GM12878 (cell line): Measurements from ENCODE around the gene CACNG5. TPM values are rescaled to one million over a fixed set of nuclear protein-coding genes. Genes with fewer than 3 reads are reported as not detected.

Experiments
- ATAC-seq: fragments of 200-7000 bp; cut with Tn5 transposase; 3 replicates; pipeline ENCODE4 v1.9.1; 2020; ENCODE audit warnings: mild to moderate bottlenecking, moderate library complexity
- BruUV-seq: library from RNA; stranded (reverse); fragments of 400-500 nt; replicated peaks from 2 replicates; lab custom pipeline; 2021; lab: Mats Ljungman, UMichigan
- CTCF ChIA-PET: fragments of 300-600 bp; sonication (Branson Sonifier 250); formaldehyde crosslinking; extraction: SDS; loops from one replicate; lab custom pipeline; 2021; ENCODE audit warnings: inconsistent platforms; lab: Yijun Ruan, JAX
- POLR2A ChIA-PET: fragments of 350-600 bp; formaldehyde crosslinking; extraction: SDS; loops from one replicate; lab custom pipeline; 2021; ENCODE audit warnings: inconsistent platforms; lab: Charles Lee
- RAD21 ChIA-PET: fragments of 300-600 bp; sonication (Branson Sonifier 250); formaldehyde crosslinking; loops from one replicate; lab custom pipeline; 2023; ENCODE audit warnings: antibody characterized with exemption; ENCODE audit not compliant: unreplicated experiment; lab: Charles Lee
- SMC1A ChIA-PET: fragments of 300-600 bp; sonication (Branson Sonifier 250); formaldehyde crosslinking; loops from one replicate; lab custom pipeline; 2023; ENCODE audit not compliant: unreplicated experiment, uncharacterized antibody; lab: Charles Lee
- DNase-seq: peaks from one replicate; pipeline ENCODE4 v3.0.0-alpha.2; 2011; ENCODE audit warnings: low read depth, low spot score
- FAIRE-seq: peaks from 3 replicates; lab custom pipeline; 2011; peaks lifted over from hg19 to GRCh38; lab: Jason Lieb, UNC
- H2AFZ ChIP-seq: 2 replicates; pipeline ENCODE4 v1.6.0; 2011; ENCODE audit warnings: low read depth, low read length, control low read depth; ENCODE audit not compliant: control insufficient read depth
- H3K27ac ChIP-seq: 2 replicates; pipeline ENCODE4 v1.5.1; 2011; ENCODE audit warnings: control low read depth; ENCODE audit not compliant: control insufficient read depth, insufficient read depth
- H3K27me3 ChIP-seq, 2 experiments: replicated peaks in 1 of 2; 2 replicates each; pipeline versions ENCODE4 v1.6.0 to v1.6.1; 2011; ENCODE audit warnings: low read length in 1 of 2; ENCODE audit not compliant: control insufficient read depth in 2 of 2, insufficient read depth in 2 of 2
- H3K36me3 ChIP-seq, 2 experiments: 2 replicates each; pipeline ENCODE4 v1.5.1; 2011; ENCODE audit warnings: low read length in 1 of 2; ENCODE audit not compliant: control insufficient read depth in 2 of 2, insufficient read depth in 2 of 2
- H3K4me1 ChIP-seq: 2 replicates; pipeline ENCODE4 v1.6.1; 2011; ENCODE audit warnings: mild to moderate bottlenecking, low read length, moderate library complexity, mixed read lengths; ENCODE audit not compliant: control insufficient read depth, insufficient read depth
- H3K4me2 ChIP-seq: 2 replicates; pipeline ENCODE4 v1.6.0; 2011; ENCODE audit warnings: control low read depth; ENCODE audit not compliant: control insufficient read depth, insufficient read depth
- H3K4me3 ChIP-seq: fragments of 200-600 bp; sonication (generic); 2 replicates; pipeline ENCODE4 v1.5.1; 2016
- H3K79me2 ChIP-seq: 2 replicates; pipeline ENCODE4 v1.6.0; 2011; ENCODE audit warnings: low read length; ENCODE audit not compliant: control insufficient read depth, insufficient read depth
- H3K9ac ChIP-seq: 2 replicates; pipeline ENCODE4 v1.8.0; 2011; ENCODE audit warnings: low read length, control low read depth, mixed read lengths; ENCODE audit not compliant: control insufficient read depth, insufficient read depth
- H3K9me3 ChIP-seq: replicated peaks from 3 replicates; pipeline ENCODE4 v1.5.1; 2011; ENCODE audit warnings: mild to moderate bottlenecking, low read length; ENCODE audit not compliant: control insufficient read depth, insufficient read depth
- H4K20me1 ChIP-seq: 2 replicates; pipeline ENCODE4 v1.6.0; 2011; ENCODE audit not compliant: control insufficient read depth, insufficient read depth
- GABPA ChIP-seq: IDR thresholded peaks from 2 replicates; pipeline ENCODE4 v1.6.1; 2014; ENCODE audit warnings: antibody characterized with exemption, low read depth, mild to moderate bottlenecking, inconsistent platforms
- JUNB ChIP-seq: IDR thresholded peaks from 2 replicates; pipeline ENCODE4 v1.6.1; 2016; ENCODE audit warnings: antibody characterized with exemption, mild to moderate bottlenecking
- JUND ChIP-seq: IDR thresholded peaks from 2 replicates; pipeline ENCODE4 v1.6.1; 2012; ENCODE audit warnings: low read depth, mild to moderate bottlenecking, low read length, improper control_type of control experiment, moderate library complexity
- KDM1A ChIP-seq: fragments of 200-600 bp; sonication (generic); IDR thresholded peaks from 2 replicates; pipeline ENCODE4 v1.6.1; 2016; ENCODE audit warnings: borderline replicate concordance
- MEF2A ChIP-seq: IDR thresholded peaks from 2 replicates; pipeline ENCODE4 v1.6.1; 2011; ENCODE audit warnings: low read depth, mild to moderate bottlenecking, low read length, moderate library complexity; ENCODE audit not compliant: insufficient read depth
- MLLT1 ChIP-seq: fragments of 450-650 bp; IDR thresholded peaks from 2 replicates; pipeline ENCODE4 v1.6.1; 2016; ENCODE audit warnings: mild to moderate bottlenecking
- MYC ChIP-seq: IDR thresholded peaks from 2 replicates; pipeline ENCODE4 v1.6.1; 2011; ENCODE audit warnings: mild to moderate bottlenecking, low read length, moderate library complexity, inconsistent platforms; ENCODE audit not compliant: insufficient read depth, insufficient replicate concordance, insufficient read length, severe bottlenecking
- NR2C2 ChIP-seq: IDR thresholded peaks from 2 replicates; pipeline ENCODE4 v1.6.1; 2011; ENCODE audit warnings: borderline replicate concordance, low read depth; ENCODE audit not compliant: control insufficient read depth, insufficient read length
- RELA ChIP-seq: fragments of 450-650 bp; IDR thresholded peaks from 2 replicates; pipeline ENCODE4 v1.8.0; 2014; ENCODE audit warnings: borderline replicate concordance; ENCODE audit not compliant: partially characterized antibody
- SIN3A ChIP-seq: IDR thresholded peaks from 2 replicates; pipeline ENCODE4 v1.6.1; 2012; ENCODE audit warnings: low read depth, low read length, improper control_type of control experiment
- STAT1 ChIP-seq: fragments of 450-650 bp; conservative IDR thresholded peaks from 2 replicates; pipeline ENCODE4 v1.6.1; 2014; ENCODE audit warnings: antibody characterized with exemption, mild to moderate bottlenecking
- TCF3 ChIP-seq: IDR thresholded peaks from 2 replicates; pipeline ENCODE4 v1.6.1; 2012; ENCODE audit warnings: low read depth, mild to moderate bottlenecking, low read length, borderline replicate concordance; ENCODE audit not compliant: insufficient read depth
- WRNIP1 ChIP-seq: IDR thresholded peaks from 2 replicates; pipeline ENCODE4 v1.6.1; 2011; ENCODE audit warnings: low read depth, low read length, improper control_type of control experiment, borderline replicate concordance
- YY1 ChIP-seq: IDR thresholded peaks from 2 replicates; pipeline ENCODE4 v1.6.1; 2011; ENCODE audit warnings: low read depth, mild to moderate bottlenecking, low read length
- ZNF217 ChIP-seq: fragments of 450-650 bp; IDR thresholded peaks from 2 replicates; pipeline ENCODE4 v1.6.1; 2017; ENCODE audit warnings: antibody characterized with exemption, mild to moderate bottlenecking
- WGBS: methylation state at CpG from one replicate; pipeline ENCODE4 v1.1.6; 2016; ENCODE audit warnings: low lambda C conversion rate; ENCODE audit not compliant: insufficient replicate concordance, insufficient coverage; ENCODE audit errors: missing lambda C conversion rate; 5-methylcytosine and 5-hydroxymethylcytosine counted together
- in situ Hi-C: fragments of 300-500 bp; cut with MboI; formaldehyde crosslinking; loops from 9 replicates; pipeline ENCODE4 v1.14.3; 2018; ENCODE audit warnings: mixed read lengths
- intact Hi-C: fragments of 100-400 bp; cut with micrococcal nuclease; formaldehyde crosslinking; loops from one replicate; pipeline ENCODE4 v1.14.2; 2022; ENCODE audit not compliant: unreplicated experiment
- polyA plus RNA-seq, 11 experiments: library from polyadenylated mRNA; depleted of rRNA in 4 of 11; unstranded in 6 of 11; stranded (reverse) in 5 of 11; fragments of >200 nt; fragmentation: Nextera tagmentation in 4 of 11; fragmentation: Illumina TruSeq in 1 of 11; extraction: Ambion mirVana in 4 of 11; extraction: Trizol in 1 of 11; gene quantifications; 1 replicate in 1 of 11; 2 replicates in 10 of 11; pipeline versions ENCODE4 v1.2.1 to v1.2.3, GENCODE V29; 2011 to 2016; ENCODE audit warnings: inconsistent platforms in 2 of 11, missing spikeins in 2 of 11, low read depth in 1 of 11
- total RNA-seq, 4 experiments: library from RNA; depleted of rRNA in 3 of 4; stranded (reverse); fragments of >200 nt in 3 of 4; fragmentation: Illumina TruSeq in 1 of 4; extraction: Trizol in 1 of 4; gene quantifications; 2 replicates each; pipeline versions ENCODE4 v1.2.1 to v1.2.3, GENCODE V29; 2013 to 2021
- TF ChIP-seq, protein P1 (sequence below): fragments of 450-650 bp; IDR thresholded peaks from 2 replicates; pipeline ENCODE4 v1.6.1; 2017; ENCODE audit warnings: mild to moderate bottlenecking, low read depth, inconsistent platforms; ENCODE audit not compliant: poor library complexity, severe bottlenecking
- TF ChIP-seq, protein P2 (sequence below): IDR thresholded peaks from 2 replicates; pipeline ENCODE4 v1.6.1; 2011; ENCODE audit warnings: borderline replicate concordance, low read depth, mild to moderate bottlenecking, moderate library complexity, mixed read lengths, low read length; ENCODE audit not compliant: insufficient read depth; ENCODE audit errors: extremely low read length

CACNG5 gene
- total and polyA plus RNA-seq, 10 of the 15 experiments (the other 5 are each of a cell fraction or from before 2014, with no cell fraction given) = not detected

DNA sequence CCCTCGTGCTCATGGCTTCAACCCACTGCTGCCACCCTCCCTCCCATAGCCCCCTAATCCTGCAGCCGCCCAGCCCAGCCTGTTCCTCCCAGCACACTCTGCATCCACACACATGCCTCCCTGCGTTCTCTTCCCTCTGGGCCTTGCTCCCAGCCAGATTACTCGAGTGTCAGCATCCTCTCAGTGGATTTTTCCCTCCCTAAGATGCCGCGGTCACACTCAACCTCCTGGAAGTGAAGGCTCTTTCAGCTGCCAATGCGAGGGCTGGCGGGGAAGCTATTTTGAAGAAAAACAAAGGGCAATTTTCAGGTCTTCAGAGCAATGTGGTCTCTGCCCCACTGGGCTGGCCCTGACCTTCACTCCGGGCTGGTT lies 23.2 kb upstream of the CACNG5 start:
- POLR2A ChIA-PET = no interaction called here
- no peaks in the 10 kb centered on the region for H3K79me2 ChIP-seq
- SMC1A ChIA-PET = no interaction called here
- no TSS peak for BruUV-seq
- no peak overlapping the region for H3K27ac ChIP-seq
- H3K27me3 ChIP-seq = 0 out of 4 replicates have a peak, but pooled peaks cover 0 to 2% of the 10 kb centered on the region in 2 experiments
- H3K36me3 ChIP-seq = no peaks in the 10 kb centered on the region
- DNase-seq (no peak), ATAC-seq (no peak), FAIRE-seq (no peak)
- TF ChIP-seq YY1 = no peak
- no peak for TF ChIP-seq MEF2A
- no peak for TF ChIP-seq STAT1
- no peak for TF ChIP-seq JUND
- TF ChIP-seq WRNIP1 = no peak
- TF ChIP-seq, protein P1, sequence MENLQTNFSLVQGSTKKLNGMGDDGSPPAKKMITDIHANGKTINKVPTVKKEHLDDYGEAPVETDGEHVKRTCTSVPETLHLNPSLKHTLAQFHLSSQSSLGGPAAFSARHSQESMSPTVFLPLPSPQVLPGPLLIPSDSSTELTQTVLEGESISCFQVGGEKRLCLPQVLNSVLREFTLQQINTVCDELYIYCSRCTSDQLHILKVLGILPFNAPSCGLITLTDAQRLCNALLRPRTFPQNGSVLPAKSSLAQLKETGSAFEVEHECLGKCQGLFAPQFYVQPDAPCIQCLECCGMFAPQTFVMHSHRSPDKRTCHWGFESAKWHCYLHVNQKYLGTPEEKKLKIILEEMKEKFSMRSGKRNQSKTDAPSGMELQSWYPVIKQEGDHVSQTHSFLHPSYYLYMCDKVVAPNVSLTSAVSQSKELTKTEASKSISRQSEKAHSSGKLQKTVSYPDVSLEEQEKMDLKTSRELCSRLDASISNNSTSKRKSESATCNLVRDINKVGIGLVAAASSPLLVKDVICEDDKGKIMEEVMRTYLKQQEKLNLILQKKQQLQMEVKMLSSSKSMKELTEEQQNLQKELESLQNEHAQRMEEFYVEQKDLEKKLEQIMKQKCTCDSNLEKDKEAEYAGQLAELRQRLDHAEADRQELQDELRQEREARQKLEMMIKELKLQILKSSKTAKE = no peak
- TF ChIP-seq RELA = no peak
- no peak for TF ChIP-seq GABPA
- no peak for TF ChIP-seq MLLT1
- no peak for TF ChIP-seq NR2C2
- TF ChIP-seq ZNF217 = no peak
- no peak for TF ChIP-seq SIN3A
- TF ChIP-seq, protein P2, sequence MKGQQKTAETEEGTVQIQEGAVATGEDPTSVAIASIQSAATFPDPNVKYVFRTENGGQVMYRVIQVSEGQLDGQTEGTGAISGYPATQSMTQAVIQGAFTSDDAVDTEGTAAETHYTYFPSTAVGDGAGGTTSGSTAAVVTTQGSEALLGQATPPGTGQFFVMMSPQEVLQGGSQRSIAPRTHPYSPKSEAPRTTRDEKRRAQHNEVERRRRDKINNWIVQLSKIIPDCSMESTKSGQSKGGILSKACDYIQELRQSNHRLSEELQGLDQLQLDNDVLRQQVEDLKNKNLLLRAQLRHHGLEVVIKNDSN = no peak
- TF ChIP-seq KDM1A = no peak
- no peak for TF ChIP-seq MYC
- no peak for TF ChIP-seq JUNB
- no peak for TF ChIP-seq TCF3
- H3K4me2 ChIP-seq = no peak overlapping the region
- H3K9ac ChIP-seq = no peak overlapping the region
- H2AFZ ChIP-seq = no peak overlapping the region
- no peaks in the 10 kb centered on the region for H3K4me1 ChIP-seq
- 36% methylated on average over 9 of the region's 9 CpGs for WGBS
- no peak overlapping the region for H3K4me3 ChIP-seq
- RAD21 ChIA-PET = no interaction called here
- intact Hi-C loops = no loop called here
- H4K20me1 ChIP-seq = no peaks in the 10 kb centered on the region
- in situ Hi-C loops = no loop called here
- CTCF ChIA-PET = no interaction called here
- H3K9me3 ChIP-seq = no peaks in the 10 kb centered on the region
